H1 (cell line): Measurements from ENCODE around the gene BIN2. TPM values are rescaled to one million over a fixed set of nuclear protein-coding genes. Genes with fewer than 3 reads are reported as not detected.

Source experiments
- CTCF ChIA-PET: fragments of 300-600 bp; sonication (Branson Sonifier 250); formaldehyde crosslinking; loops from one replicate; lab custom pipeline; 2021; ENCODE audit not compliant: partially characterized antibody; lab: Charles Lee
- POLR2A ChIA-PET: fragments of 300-600 bp; sonication (Branson Sonifier 250); formaldehyde crosslinking; loops from one replicate; lab custom pipeline; 2021; ENCODE audit warnings: inconsistent platforms; ENCODE audit not compliant: partially characterized antibody; lab: Charles Lee
- DNase-seq, 2 experiments: peaks; one replicate each; pipeline versions ENCODE4 v3.0.0 to v3.0.0-alpha.2; 2010 to 2022; ENCODE audit warnings: low spot score in 2 of 2, low read depth in 1 of 2, mixed read lengths in 1 of 2
- FAIRE-seq: peaks from 2 replicates; lab custom pipeline; 2011; peaks lifted over from hg19 to GRCh38; lab: Jason Lieb, UNC
- H2AFZ ChIP-seq: 2 replicates; pipeline ENCODE4 v1.8.1; 2012; ENCODE audit warnings: low read length, inconsistent platforms
- H2AK5ac ChIP-seq: 2 replicates; pipeline ENCODE4 v1.6.1; 2013; ENCODE audit warnings: low read depth, low read length
- H2BK120ac ChIP-seq: replicated peaks from 2 replicates; pipeline ENCODE3; 2013; ENCODE audit warnings: low read depth, low read length, inconsistent platforms
- H2BK12ac ChIP-seq: 2 replicates; pipeline ENCODE4 v1.6.1; 2013; ENCODE audit warnings: low read depth, low read length
- H2BK15ac ChIP-seq: 2 replicates; pipeline ENCODE4 v1.6.1; 2013; ENCODE audit warnings: low read length
- H2BK20ac ChIP-seq: 2 replicates; pipeline ENCODE4 v1.6.1; 2013; ENCODE audit warnings: low read length
- H2BK5ac ChIP-seq: 2 replicates; pipeline ENCODE4 v1.6.1; 2013; ENCODE audit warnings: low read depth, low read length
- H3K14ac ChIP-seq: 2 replicates; pipeline ENCODE4 v1.6.1; 2013; ENCODE audit warnings: inconsistent platforms; ENCODE audit not compliant: insufficient read length
- H3K18ac ChIP-seq: 2 replicates; pipeline ENCODE4 v1.6.1; 2013; ENCODE audit warnings: low read length; ENCODE audit errors: extremely low read depth
- H3K23ac ChIP-seq: 2 replicates; pipeline ENCODE4 v1.6.1; 2013; ENCODE audit warnings: inconsistent platforms; ENCODE audit not compliant: insufficient read length
- H3K23me2 ChIP-seq: 2 replicates; pipeline ENCODE4 v1.6.1; 2013; ENCODE audit warnings: low read depth, low read length
- H3K27ac ChIP-seq: 2 replicates; pipeline ENCODE4 v1.6.1; 2011; ENCODE audit warnings: low read depth, low read length, inconsistent platforms
- H3K27me3 ChIP-seq, 4 experiments: replicated peaks in 1 of 4; 1 replicate in 1 of 4; 2 replicates in 3 of 4; pipeline versions ENCODE4 v1.6.1 to v1.8.1; 2011 to 2013; ENCODE audit warnings: low read length in 3 of 4, mild to moderate bottlenecking in 3 of 4, inconsistent platforms in 2 of 4, mixed read lengths in 2 of 4, moderate library complexity in 1 of 4; ENCODE audit not compliant: control insufficient read depth in 3 of 4, insufficient read depth in 3 of 4; ENCODE audit errors: extremely low read depth in 1 of 4
- H3K36me3 ChIP-seq, 4 experiments: 2 replicates each; pipeline versions ENCODE4 v1.6.1 to v1.8.1; 2011 to 2013; ENCODE audit warnings: mild to moderate bottlenecking in 4 of 4, low read length in 3 of 4, moderate library complexity in 2 of 4, control low read depth in 1 of 4, inconsistent platforms in 1 of 4; ENCODE audit not compliant: insufficient read depth in 4 of 4, control insufficient read depth in 2 of 4
- H3K4ac ChIP-seq: replicated peaks from 2 replicates; pipeline ENCODE3; 2013; ENCODE audit warnings: low read length, low read depth, mixed read lengths, inconsistent platforms; ENCODE audit not compliant: insufficient read length
- H3K4me1 ChIP-seq, 4 experiments: replicated peaks in 1 of 4; 1 replicate in 1 of 4; 2 replicates in 3 of 4; pipeline versions ENCODE4 v1.6.1 to v1.8.1; 2011 to 2013; ENCODE audit warnings: low read length in 3 of 4, inconsistent platforms in 2 of 4, mixed read lengths in 1 of 4; ENCODE audit not compliant: insufficient read depth in 4 of 4, control insufficient read depth in 3 of 4
- H3K4me2 ChIP-seq, 2 experiments: 2 replicates each; pipeline versions ENCODE4 v1.6.1 to v1.8.1; 2011 to 2013; ENCODE audit warnings: low read depth in 2 of 2, low read length in 2 of 2, control low read depth in 1 of 2, inconsistent platforms in 1 of 2, mild to moderate bottlenecking in 1 of 2; ENCODE audit not compliant: insufficient read depth in 1 of 2
- H3K4me3 ChIP-seq, 4 experiments: fragments of 200-600, 300-600 bp in 1 of 4; sonication (generic), shearing (Covaris generic), sonication (Bioruptor Twin) in 1 of 4; 2 replicates each; pipeline versions ENCODE4 v1.5.1 to v1.8.1; 2011 to 2016; ENCODE audit warnings: low read length in 4 of 4, low read depth in 3 of 4, control low read depth in 2 of 4, inconsistent platforms in 2 of 4, mild to moderate bottlenecking in 2 of 4, mixed read lengths in 1 of 4, moderate library complexity in 1 of 4; ENCODE audit not compliant: insufficient read depth in 2 of 4; ENCODE audit errors: extremely low read depth in 1 of 4
- H3K56ac ChIP-seq: replicated peaks from 2 replicates; pipeline ENCODE3; 2013; ENCODE audit warnings: low read depth, mild to moderate bottlenecking, mixed read lengths, low read length, inconsistent platforms; ENCODE audit not compliant: insufficient read length
- H3K79me1 ChIP-seq: 2 replicates; pipeline ENCODE4 v1.6.1; 2013; ENCODE audit warnings: low read depth, low read length, control low read depth
- H3K79me2 ChIP-seq, 2 experiments: 2 replicates each; pipeline versions ENCODE4 v1.6.1 to v1.8.1; 2012 to 2013; ENCODE audit warnings: low read length in 2 of 2, mild to moderate bottlenecking in 2 of 2, inconsistent platforms in 1 of 2; ENCODE audit not compliant: insufficient read depth in 2 of 2, control insufficient read depth in 1 of 2
- H3K9ac ChIP-seq, 4 experiments: replicated peaks in 1 of 4; 1 replicate in 1 of 4; 2 replicates in 3 of 4; pipeline versions ENCODE4 v1.6.1 to v1.8.1; 2011 to 2013; ENCODE audit warnings: low read depth in 3 of 4, low read length in 3 of 4, control low read depth in 2 of 4, mild to moderate bottlenecking in 2 of 4, moderate library complexity in 2 of 4, inconsistent platforms in 1 of 4; ENCODE audit errors: extremely low read depth in 1 of 4
- H3K9me3 ChIP-seq, 2 experiments: 2 replicates each; pipeline versions ENCODE4 v1.6.1 to v1.8.1; 2012 to 2013; ENCODE audit warnings: mild to moderate bottlenecking in 2 of 2, moderate library complexity in 2 of 2, control low read depth in 1 of 2, inconsistent platforms in 1 of 2, low read depth in 1 of 2, low read length in 1 of 2, mixed read lengths in 1 of 2; ENCODE audit not compliant: insufficient read depth in 2 of 2
- H4K20me1 ChIP-seq, 2 experiments: replicated peaks in 1 of 2; 2 replicates each; pipeline versions ENCODE3 to v1.8.1; 2011 to 2013; ENCODE audit warnings: inconsistent platforms in 2 of 2, low read length in 2 of 2, mild to moderate bottlenecking in 1 of 2; ENCODE audit not compliant: insufficient read depth in 2 of 2, control insufficient read depth in 1 of 2
- H4K5ac ChIP-seq: 2 replicates; pipeline ENCODE4 v1.6.1; 2013; ENCODE audit warnings: low read length, low read depth, mixed read lengths, inconsistent platforms; ENCODE audit not compliant: insufficient read length
- H4K8ac ChIP-seq: 2 replicates; pipeline ENCODE4 v1.8.0; 2013; ENCODE audit warnings: mild to moderate bottlenecking, moderate library complexity, low read length, inconsistent platforms; ENCODE audit not compliant: insufficient read depth; ENCODE audit errors: extremely low read depth
- H4K91ac ChIP-seq: replicated peaks from 2 replicates; pipeline ENCODE3; 2013; ENCODE audit warnings: low read length, mixed read lengths, inconsistent platforms; ENCODE audit not compliant: insufficient read length
- ATF2 ChIP-seq: IDR thresholded peaks from 2 replicates; pipeline ENCODE4 v1.6.1; 2012; ENCODE audit warnings: low read length, inconsistent platforms
- BACH1 ChIP-seq: IDR thresholded peaks from 2 replicates; pipeline ENCODE4 v1.6.1; 2012; ENCODE audit warnings: low read length, improper control_type of control experiment
- BCL11A ChIP-seq, 2 experiments: IDR thresholded peaks; one replicate each; pipeline ENCODE4 v1.6.1; 2011; ENCODE audit warnings: low read depth in 2 of 2, low read length in 2 of 2, mild to moderate bottlenecking in 2 of 2
- CHD2 ChIP-seq: IDR thresholded peaks from 2 replicates; pipeline ENCODE4 v1.6.1; 2012; ENCODE audit warnings: low read length, improper control_type of control experiment
- EZH2 ChIP-seq: fragments of 200-600 bp; sonication (generic); IDR thresholded peaks from 2 replicates; pipeline ENCODE4 v1.7.1; 2012; ENCODE audit warnings: low read depth, mild to moderate bottlenecking, moderate library complexity, low read length, inconsistent platforms; ENCODE audit not compliant: severe bottlenecking
- KDM5A ChIP-seq: fragments of 200-600 bp; IDR thresholded peaks from 2 replicates; pipeline ENCODE4 v1.7.1; 2012; ENCODE audit warnings: mild to moderate bottlenecking, low read length, inconsistent platforms, mixed read lengths
- RBBP5 ChIP-seq: IDR thresholded peaks from 2 replicates; pipeline ENCODE4 v1.7.1; 2012; ENCODE audit warnings: low read depth, mild to moderate bottlenecking, inconsistent platforms, low read length, moderate library complexity, borderline replicate concordance
- RNF2 ChIP-seq: fragments of 200-900, 300-1000 bp; sonication (generic); IDR thresholded peaks from 2 replicates; pipeline ENCODE4 v1.7.1; 2016; ENCODE audit warnings: borderline replicate concordance, low read depth, mild to moderate bottlenecking, antibody characterized with exemption, low read length; ENCODE audit not compliant: poor library complexity, severe bottlenecking; ENCODE audit errors: missing control alignments
- SAP30 ChIP-seq: fragments of 300-600 bp; sonication (generic); IDR thresholded peaks from 2 replicates; pipeline ENCODE4 v1.7.1; 2012; ENCODE audit warnings: low read length, moderate library complexity, mild to moderate bottlenecking, inconsistent platforms; ENCODE audit not compliant: insufficient read depth, insufficient replicate concordance
- TEAD4 ChIP-seq: IDR thresholded peaks from 2 replicates; pipeline ENCODE4 v1.6.1; 2012; ENCODE audit warnings: low read depth, low read length, inconsistent platforms, mixed read lengths
- WGBS, 2 experiments: shearing (Covaris generic) in 1 of 2; methylation state at CpG; one replicate each; pipeline versions ENCODE4 v1.1.6 to v1.1.7; 2013 to 2015; ENCODE audit warnings: low lambda C conversion rate in 2 of 2, mixed read lengths in 2 of 2, inconsistent platforms in 1 of 2, low coverage in 1 of 2, missing lambda C conversion rate in 1 of 2; ENCODE audit not compliant: insufficient replicate concordance in 2 of 2, insufficient coverage in 1 of 2, insufficient read length in 1 of 2; ENCODE audit errors: extremely low coverage in 1 of 2, missing lambda C conversion rate in 1 of 2; 5-methylcytosine and 5-hydroxymethylcytosine counted together
- polyA plus RNA-seq, 7 experiments: library from polyadenylated mRNA; depleted of rRNA in 3 of 7; stranded (reverse) in 5 of 7; unstranded in 2 of 7; fragments of >200 nt in 5 of 7; fragments of 200-250 nt in 2 of 7; gene quantifications; 1 replicate in 5 of 7; 2 replicates in 1 of 7; 4 replicates in 1 of 7; pipeline versions ENCODE4 v1.2.1 to v1.2.3, GENCODE V29; 2011 to 2013; ENCODE audit warnings: missing spikeins in 2 of 7, mixed read lengths in 2 of 7
- total RNA-seq: library from RNA; stranded (reverse); fragmentation: NEBNext Ultra II Directional; extraction: Animal tissue kit (Norgen Biotek cat#: 25700); gene quantifications from 2 replicates; pipeline ENCODE4 v1.2.1, GENCODE V29; 2021
- TF ChIP-seq, protein P1 (sequence below): IDR thresholded peaks from 2 replicates; pipeline ENCODE4 v1.6.1; 2012; ENCODE audit warnings: inconsistent platforms

Gene BIN2
- total and polyA plus RNA-seq, 2 of the 8 experiments (the other 6 are each of a cell fraction or from before 2014, with no cell fraction given), result not detected

DNA sequence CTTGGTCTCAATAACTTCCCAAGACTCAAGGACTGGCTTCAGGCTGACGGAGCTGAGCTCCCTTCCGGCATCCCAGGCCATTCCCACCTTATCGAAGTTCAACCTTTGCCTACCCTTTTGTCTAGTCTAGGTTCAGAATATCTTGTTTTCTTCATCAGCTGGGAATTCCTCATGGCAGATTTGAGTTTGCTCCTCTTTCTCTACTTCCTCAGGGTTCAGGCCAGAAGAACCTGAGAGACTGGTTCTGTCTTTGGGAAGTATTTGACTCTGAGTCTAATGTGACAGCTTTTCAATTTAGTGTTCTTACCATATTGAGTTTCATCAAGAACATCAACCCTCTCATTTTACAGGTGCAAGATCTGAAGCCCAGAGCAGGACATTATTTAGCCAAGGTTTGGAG is 2.1 kb downstream of the BIN2 start:
- Histone ChIP-seq H2BK5ac (no peak overlapping the region), H3K4me3 (no peak overlapping the region), H3K9ac (no peak overlapping the region), H3K18ac (peak overlapping the region; percentile 39; the same call in 1 of the 2 replicates), H2BK15ac (no peak overlapping the region), H3K4ac (peak overlapping the region; percentile 44), H3K36me3 (no peaks in the 10 kb centered on the region), H3K23me2 (no peaks in the 10 kb centered on the region), H3K79me2 (no peaks in the 10 kb centered on the region), H3K23ac (no peak overlapping the region), H2BK120ac (no peak overlapping the region), H3K4me2 (no peak overlapping the region; a peak in 1 of 4 replicates), H2BK20ac (no peak overlapping the region; the same call in 1 of the 2 replicates), H3K27ac (no peak overlapping the region), H3K27me3 (no peaks in the 10 kb centered on the region; a peak in 1 of 7 replicates), H2AK5ac (no peak overlapping the region), H2AFZ (no peak overlapping the region), H2BK12ac (no peak overlapping the region; the same call in 1 of the 2 replicates), H4K8ac (no peak overlapping the region), H4K5ac (peak overlapping the region; percentile 51), H3K9me3 (no peaks in the 10 kb centered on the region), H4K91ac (peak overlapping the region; percentile 61), H3K14ac (no peak overlapping the region), H3K4me1 (peaks cover 2 to 16% (median 7%) of the 10 kb centered on the region in 4 experiments; a peak in 6 of 7 replicates), H3K56ac (no peak overlapping the region), H3K79me1 (no peaks in the 10 kb centered on the region), H4K20me1 (no peaks in the 10 kb centered on the region)
- FAIRE-seq (no peak), DNase-seq (no peak)
- ChIA-PET CTCF (interaction anchor here (1.6 to 7.0 kb wide), 3 partner anchors 12 to 30 kb away, joined by 5 to 45 read pairs (median 6); no protein-coding TSS in a partner anchor), POLR2A (interaction anchor here (2.0 to 2.3 kb wide), 2 partner anchors 14 to 52 kb away, joined by 5 to 8 read pairs; partner anchors contain the start of gene SMAGP)
- 86% methylated on average over 3 of the region's 3 CpGs; no CpG with 5 or more reads in 1 of the 2 experiments for WGBS, 2 experiments
- TF ChIP-seq RBBP5 (no peak), EZH2 (no peak), BCL11A (IDR thresholded peaks at IDR 0.05; ENCODE audit: low read depth in 2 of 2, low read length in 2 of 2) (no peak), TEAD4 (no peak), CHD2 (no peak), RNF2 (no peak), ATF2 (no peak), SAP30 (no peak), KDM5A (no peak), BACH1 (no peak)
- TF ChIP-seq, protein P1, sequence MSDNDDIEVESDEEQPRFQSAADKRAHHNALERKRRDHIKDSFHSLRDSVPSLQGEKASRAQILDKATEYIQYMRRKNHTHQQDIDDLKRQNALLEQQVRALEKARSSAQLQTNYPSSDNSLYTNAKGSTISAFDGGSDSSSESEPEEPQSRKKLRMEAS, result no peak
